Activated T-cell treated with anti-CD3 and anti-CD28 coated beads for 48 hours (primary cell): ENCODE measurements around the gene KLK12.

Source experiments
- DNase-seq: peaks from one replicate; pipeline ENCODE4 v3.0.0-alpha.2; 2020; ENCODE audit warnings: low read depth

The KLK12 gene, protein sequence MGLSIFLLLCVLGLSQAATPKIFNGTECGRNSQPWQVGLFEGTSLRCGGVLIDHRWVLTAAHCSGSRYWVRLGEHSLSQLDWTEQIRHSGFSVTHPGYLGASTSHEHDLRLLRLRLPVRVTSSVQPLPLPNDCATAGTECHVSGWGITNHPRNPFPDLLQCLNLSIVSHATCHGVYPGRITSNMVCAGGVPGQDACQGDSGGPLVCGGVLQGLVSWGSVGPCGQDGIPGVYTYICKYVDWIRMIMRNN

DNA sequence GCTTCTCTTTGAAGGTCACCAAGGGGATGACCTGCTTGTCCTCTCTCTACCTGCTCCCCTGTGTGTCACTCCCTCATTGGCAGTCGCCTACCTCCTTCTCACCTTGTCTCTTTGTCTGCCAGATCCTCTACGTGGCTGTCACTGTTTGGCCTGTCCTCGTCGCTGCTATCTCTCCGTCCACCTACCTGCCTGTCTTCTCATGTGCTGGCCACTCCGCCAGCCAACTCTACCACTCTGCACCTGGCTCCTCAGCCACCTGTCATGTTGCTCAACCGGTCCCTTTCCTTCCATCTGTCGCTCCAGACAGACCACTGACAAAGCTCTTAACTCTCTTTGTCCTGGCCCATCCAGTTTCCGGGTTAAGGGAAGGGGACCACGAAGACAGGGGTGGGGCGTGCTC is at the start of gene KLK12:
KLK12 (minus strand) TSS at position 299 of the 400 bp plus-strand sequence. CDS start 381 bp downstream, outside the sequence.
- no peak for DNase-seq

DNA sequence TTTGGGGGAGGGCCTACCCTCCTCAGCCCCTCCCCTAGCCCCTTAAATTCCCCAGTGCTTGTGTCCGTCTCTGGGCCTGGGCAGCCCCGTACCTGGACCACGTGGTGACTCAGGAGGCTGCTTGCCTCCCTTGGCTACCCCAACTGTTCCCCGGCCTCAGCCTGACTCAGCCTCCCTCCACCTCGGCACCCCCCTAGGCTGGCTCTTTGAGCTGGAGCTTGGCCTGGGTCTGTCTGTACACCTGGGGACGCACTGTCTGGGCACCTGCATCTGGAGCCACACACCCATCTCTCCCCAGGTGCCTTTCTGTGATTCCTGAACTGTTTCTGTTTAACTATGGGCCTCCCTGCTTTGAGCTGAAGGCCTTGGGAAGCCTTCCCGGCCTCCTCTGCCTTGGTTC is 49.7 kb upstream of the KLK12 start:
- DNase-seq = no peak

DNA sequence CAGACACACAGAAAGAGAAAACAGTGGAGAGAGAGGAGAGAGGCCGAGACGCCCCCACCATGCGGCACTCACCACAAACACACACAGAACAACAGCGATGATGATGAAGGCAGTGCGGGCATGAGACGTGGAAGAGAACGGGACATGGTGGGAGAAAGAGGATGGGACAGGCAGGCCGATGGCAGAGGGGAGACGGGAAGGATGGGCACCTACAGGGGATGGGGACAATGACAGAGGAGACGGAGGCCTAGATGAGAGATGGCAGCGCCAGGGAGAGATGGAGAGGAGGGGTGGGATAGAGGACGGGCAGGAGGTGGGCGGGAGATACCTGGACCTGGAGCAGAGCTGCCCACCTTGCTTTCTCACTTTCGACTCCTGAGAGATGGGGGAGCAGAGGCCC is 49.0 kb upstream of the KLK12 start:
- DNase-seq = no peak

DNA sequence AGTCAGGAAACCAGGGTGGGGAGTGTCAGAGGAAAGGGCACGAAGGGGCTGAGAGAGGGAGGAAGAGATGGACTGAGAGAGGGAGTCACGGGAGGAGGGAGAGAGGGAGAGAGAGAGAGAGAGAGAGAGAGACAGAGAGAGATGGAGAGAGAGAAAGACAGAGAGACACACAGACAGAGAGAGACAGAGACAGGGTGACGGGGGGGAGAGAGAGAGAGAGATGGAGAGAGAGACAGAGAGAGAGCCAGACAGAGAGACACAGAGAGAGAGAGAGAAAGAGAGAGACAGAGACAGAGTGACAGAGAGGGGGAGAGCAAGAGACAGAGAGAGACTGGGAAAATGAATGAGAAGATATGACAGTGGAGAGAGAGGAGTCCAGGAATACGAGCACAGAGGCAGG is 48.4 kb upstream of the KLK12 start:
- no peak for DNase-seq

GRCh38 chr19:51082611-51083010 is 47.8 kb upstream of the KLK12 start, which contains the start of gene KLK14:
TSS of gene KLK14 (minus strand) at chr19:51082887. CDS start at chr19:51082614, 273 bp downstream.
- no peak for DNase-seq

DNA sequence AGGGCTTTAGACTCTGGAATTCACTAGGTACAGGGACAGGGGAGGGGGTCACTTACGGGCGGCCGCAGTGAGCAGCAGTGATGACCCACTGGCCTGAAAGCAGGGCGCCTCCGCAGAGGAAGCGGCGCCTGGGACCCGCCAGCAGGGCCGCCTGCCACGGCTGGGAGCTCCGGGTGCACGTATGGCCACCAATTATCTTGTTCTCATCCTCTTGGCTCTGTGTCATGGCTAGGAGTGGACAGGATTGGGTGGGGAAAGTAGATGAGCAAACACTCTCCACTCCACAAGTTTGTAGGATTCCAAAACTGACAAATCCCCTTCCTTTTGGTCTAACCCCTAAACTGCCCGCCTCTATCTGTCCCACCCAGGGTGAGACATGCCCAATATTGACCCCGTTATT is 46.7 kb upstream of the KLK12 start:
- no peak for DNase-seq

- no peak for DNase-seq
Measured at GRCh38 chr19:51079481-51080110, 44.8 kb upstream of the KLK12 start.

- DNase-seq = no peak
Measured at GRCh38 chr19:51078731-51079130, 43.9 kb upstream of the KLK12 start.

- no peak for DNase-seq
Measured at GRCh38 chr19:51078104-51078503, 43.3 kb upstream of the KLK12 start.

GRCh38 chr19:51076631-51077213 is 41.9 kb upstream of the KLK12 start:
- no peak for DNase-seq

DNA sequence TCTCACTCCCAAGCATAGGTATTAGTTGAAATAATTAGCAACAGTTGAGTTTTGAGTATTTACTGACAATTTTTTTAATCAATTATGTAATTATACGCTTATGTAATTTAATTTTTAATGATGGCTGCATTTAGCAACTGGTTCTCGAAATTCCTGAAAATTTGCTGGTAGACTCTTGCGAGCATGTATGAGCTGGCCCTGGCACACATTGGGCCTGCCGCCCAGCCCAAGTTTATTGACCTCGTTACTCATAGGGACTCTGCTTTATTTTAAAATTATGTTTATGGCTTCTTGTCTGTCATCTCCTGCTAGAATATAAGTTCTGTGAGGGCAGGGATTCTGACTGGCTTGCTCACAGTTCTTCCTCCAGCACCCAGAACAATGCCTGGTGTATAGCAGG is 41.2 kb upstream of the KLK12 start:
- no peak for DNase-seq

DNA sequence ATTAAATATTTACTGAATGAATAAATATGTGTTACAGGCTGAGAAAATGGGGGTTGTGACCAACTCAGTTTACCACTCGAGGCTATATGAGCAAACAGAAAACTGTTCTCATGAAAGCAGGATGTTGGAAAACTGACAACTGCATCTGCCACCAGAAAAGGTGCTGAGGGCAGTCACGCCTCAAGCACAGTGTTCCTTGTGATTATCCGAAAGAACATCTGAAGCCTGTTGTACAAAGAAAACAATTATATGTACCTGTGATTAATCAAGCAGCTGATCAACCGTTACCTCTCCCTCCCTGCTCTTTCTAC is 36.2 kb upstream of the KLK12 start:
- DNase-seq = no peak

DNA sequence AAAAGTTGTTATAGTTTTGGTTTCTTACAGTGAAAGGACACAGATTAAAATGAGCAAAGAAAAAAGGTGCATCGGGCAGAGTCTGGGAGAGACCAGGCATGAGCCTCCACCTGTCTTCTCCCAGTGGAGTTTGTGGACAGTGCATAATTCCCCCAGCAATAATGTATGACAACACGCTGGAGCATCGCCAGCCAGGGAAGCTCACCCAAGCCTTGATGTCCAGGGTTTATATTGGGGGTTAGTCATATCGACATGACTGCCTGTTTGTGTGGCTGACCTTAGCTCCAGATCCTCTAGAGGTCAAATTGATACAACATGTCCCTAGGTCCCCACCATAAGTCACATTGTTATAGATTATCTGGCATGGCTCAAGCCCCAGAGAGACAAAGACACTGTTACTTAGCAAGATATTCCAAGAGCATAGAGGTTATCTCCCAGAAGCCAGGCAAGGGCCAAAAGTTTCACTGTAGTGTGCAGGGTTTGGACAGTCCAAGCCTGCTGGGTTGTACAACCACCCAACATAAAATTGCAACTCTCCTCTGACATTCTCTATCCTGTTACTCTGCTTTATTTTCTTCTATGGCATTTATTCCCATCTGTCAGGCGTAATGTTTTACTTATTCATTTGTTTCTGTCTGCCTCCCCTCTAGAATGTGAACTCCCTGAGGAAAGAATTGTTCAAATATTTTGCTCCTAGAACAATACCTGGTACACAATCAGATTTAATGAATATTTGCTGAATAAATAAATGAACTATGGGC is 35.7 kb upstream of the KLK12 start:
- no peak for DNase-seq

DNA sequence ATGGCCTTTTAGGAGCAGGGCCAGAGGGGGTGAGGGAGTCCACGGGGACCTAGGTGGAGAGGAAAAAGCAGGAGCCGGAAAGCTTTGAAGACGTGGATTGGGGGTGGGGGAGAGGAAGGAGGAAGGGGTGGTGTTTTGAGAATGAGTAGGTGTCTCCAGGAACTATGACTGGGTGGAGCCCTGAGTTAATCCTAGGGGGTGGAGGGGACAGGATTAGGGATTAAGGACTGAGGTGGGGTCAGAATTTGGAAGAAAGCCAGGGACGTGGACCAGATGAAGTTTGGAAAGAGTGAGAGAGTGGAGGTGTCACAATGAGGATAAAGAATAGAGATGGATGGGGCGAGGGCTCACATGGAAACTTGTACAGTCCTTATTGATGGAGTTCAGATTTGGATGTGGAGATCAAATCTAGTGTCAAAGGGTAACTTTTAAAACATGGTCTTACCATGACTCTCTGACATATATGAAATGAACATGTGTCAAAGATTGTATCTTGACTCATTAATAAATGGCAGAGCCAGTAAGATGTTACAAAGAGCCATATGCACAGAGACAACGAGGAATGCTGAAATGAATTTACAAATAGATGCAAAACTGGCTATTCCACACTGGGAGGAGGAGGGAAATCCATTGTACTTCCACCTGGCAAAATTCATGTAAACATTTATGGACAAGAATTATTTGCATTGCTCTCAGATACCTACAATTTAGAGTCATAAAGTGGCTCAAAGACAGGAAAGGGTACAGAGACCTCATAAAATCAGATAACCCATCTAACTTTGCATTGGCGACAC is 31.8 kb upstream of the KLK12 start:
- no peak for DNase-seq

DNA sequence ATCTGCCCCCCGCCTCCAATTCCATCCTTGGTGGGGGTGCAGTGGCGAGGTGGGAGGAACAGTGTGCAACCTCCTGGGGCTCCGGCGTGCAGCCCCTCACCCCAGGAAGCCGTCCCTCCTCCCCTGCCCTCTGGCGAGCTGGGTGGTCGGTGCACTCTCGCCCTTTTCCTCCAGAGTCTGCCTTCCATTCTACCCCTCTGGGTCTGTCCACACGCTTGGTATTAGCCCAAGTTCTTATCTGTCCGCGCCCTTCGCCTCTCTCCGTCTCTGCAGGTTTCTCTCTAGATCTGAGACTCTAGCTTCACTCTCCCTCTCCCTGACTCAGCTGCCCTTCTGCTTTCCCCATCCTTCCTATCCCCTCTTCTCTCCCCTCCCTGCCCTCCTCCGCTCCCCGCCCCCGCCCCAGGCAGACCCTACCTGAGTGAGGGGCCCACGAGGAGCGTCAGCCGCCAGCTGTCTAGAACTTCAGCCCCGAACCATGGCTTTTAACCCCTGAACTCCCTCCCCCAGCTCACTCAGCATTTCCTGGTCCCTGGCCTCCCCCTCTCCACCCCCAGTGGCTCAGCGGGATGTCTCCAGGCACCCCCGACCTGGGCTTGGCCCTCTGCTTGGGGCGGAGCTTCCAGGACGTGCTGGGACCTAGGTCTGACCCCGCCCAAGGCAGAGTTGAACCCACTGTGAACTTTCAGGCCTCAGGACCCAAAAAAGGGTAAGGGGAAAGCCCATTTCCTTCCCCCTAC is 30.6 kb upstream of the KLK12 start:
- DNase-seq = no peak

DNA sequence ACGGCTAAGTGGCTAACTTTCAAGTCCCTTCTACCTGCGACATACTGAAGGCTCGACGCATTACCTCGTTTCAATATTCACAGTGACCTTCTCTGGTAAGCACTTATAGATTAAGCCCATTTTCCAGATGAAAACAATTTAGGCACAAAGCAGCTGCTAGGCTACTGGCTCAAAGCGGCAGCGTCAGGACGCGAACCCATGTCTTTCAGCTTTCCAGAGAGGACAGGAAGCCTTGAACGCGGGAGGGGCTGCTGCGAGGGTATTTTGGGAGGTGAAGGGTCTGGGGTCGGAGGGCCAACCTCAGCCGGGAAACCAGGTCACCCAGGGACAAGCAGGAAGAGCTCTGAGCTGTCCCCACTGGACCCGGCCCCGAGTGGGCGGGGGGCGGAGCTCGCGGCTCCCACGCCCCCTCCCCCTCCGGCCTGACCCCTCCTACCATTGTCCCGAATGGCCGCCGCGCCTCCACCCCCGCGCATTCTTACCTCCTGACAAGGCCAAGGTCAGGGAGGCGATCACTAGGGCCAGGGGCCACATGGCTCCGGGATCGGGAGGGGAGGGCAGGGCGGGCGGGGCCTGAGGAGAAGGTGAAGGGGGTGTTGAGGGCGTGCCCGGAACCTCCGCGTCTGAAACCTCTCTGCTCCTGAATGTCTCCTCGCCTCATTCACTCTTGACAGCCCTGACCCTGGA is 29.9 kb upstream of the KLK12 start, which contains the start of gene KLK13:
KLK13 (minus strand) TSS at position 559 of the 687 bp plus-strand sequence; CDS start at position 534, 25 bp downstream.
- no peak for DNase-seq

GRCh38 chr19:51063664-51064063 is 28.9 kb upstream of the KLK12 start:
- DNase-seq = no peak

DNA sequence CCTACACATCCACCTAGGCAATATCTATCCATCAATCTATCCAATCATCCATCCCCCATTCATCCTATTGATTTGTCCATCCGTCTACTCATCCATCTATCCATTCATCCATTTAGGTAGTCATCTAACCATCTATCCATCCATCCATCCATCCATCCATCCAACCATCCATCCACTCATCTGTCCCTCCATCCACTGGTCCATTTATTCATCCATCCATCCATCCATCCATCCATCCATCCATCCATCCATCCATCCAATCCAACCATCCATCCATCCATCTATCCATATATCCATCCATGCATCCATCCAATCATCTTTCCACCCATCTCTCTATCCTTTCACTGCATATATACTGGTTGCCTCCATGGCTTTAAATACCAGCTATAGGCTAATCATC is 26.2 kb upstream of the KLK12 start:
- DNase-seq = no peak

GRCh38 chr19:51060336-51060735 is 25.5 kb upstream of the KLK12 start:
- DNase-seq = no peak

DNA sequence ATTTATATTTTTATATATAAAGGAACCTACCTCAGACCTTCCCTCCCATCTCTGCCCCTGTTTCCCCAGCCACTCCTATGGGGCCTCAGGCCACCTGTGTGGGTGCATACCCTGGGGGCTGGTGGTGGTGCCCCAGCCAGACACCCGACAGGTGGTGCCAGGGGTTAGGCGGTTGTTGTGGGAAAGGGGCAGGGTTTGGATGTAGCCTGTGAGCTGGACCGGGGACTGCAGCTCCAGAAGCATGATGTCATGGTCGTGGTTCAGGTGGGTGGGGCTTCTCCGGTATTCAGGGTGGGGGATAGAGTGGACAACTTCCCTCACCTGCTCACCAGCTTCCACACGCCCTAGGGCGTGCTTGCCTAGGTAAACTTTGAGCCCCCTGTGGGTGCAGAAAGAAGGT is 24.9 kb upstream of the KLK12 start:
- no peak for DNase-seq

GRCh38 chr19:51055866-51056265 is 21.1 kb upstream of the KLK12 start:
- DNase-seq = no peak
